ENCODE results near the gene CLEC3B.
"Not testable (repeated sequence)": the region's sequence is repeated elsewhere in the genome, so short reads cannot be mapped to it uniquely, and the experiment has no call there.

The CLEC3B gene

GRCh38 chr3:45026038-45026437 is at the start of gene CLEC3B:
CLEC3B (plus strand) TSS chr3:45026303; CDS start chr3:45026363, 60 bp downstream.
- no peak within 1 kb of the TSS for H3K27ac ChIP-seq
- no peak for DNase-seq (ENCODE audit: low read depth, low spot score)

DNA sequence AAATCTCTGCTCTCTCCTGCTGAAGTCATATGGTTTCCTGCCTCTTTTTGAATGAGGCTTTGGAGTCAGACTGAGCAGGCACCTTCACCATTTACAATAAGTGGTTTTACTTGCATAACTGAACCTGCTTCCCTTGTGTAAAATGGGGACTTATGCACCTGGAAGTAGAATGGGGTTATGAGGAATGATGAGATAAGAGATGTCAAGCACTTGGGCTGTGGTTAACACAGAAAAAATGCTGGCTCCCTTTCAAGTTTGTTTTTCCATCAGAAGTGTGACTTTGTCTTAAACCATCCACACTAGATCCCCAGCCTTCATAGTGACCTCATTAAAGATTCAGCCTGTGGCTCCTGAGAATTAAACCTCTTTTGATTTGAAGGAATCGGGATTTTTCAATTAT is 44.9 kb upstream of the CLEC3B start:
- DNase-seq (ENCODE audit: low read depth, low spot score) = no peak
- H3K27ac ChIP-seq = peak overlapping the region; percentile 12

GRCh38 chr3:44981751-44982150 is 44.4 kb upstream of the CLEC3B start:
- DNase-seq (ENCODE audit: low read depth, low spot score) = no peak
- H3K27ac ChIP-seq = peak overlapping the region; percentile 12

- peak overlapping the region; percentile 78 for H3K27ac ChIP-seq
These were observed 43.3 kb upstream of the CLEC3B start for GRCh38 chr3:44982817-44983216.

DNA sequence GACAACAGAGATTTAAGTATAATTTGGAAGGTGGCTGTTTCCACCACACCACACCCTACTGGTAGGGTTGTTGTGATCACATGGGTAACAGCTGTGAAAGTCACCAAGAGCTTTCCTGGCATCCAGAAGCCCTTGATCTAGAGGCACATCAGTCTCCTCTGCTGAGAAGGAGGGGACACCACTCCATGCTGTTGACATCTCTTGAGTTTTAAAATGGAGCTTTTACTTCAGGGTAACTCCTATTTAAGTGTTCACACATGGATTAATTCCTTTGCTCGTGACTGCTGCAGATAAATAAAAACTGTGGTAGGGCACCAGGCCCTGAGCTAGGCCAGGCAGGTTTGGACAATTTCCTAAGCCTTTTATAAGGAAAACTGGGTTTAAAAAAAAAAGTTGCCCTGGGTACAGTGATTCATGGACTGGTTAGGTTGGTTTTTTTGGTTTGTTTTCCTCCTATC is 42.6 kb upstream of the CLEC3B start:
- peak; percentile 61 for DNase-seq (ENCODE audit: low read depth, low spot score)
- H3K27ac ChIP-seq = peak overlapping the region; percentile 78

More at GRCh38 chr3:44982817-44983216, 43.3 kb upstream of the CLEC3B start:
- DNase-seq (ENCODE audit: low read depth, low spot score) = no peak

DNA sequence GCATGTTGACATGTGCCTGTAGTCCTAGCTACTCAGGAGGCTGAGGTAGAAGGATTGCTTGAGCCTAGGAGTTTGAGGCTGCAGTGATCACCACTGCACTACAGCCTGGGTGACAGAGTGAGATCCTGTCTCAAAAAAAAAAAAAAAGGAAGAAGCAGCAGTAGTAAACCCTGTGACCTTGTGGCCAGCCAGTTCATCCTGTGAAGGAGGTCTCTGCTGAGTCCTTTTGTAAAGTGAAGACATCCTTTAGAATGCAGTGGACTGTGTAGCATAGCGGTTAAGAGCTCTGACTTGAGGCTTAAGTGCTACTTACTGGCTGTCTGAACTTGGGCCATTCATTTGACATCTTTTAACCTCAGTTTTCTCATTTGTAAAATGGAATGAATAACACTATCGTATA is 41.8 kb upstream of the CLEC3B start:
- peak overlapping the region; percentile 78 for H3K27ac ChIP-seq
- no peak for DNase-seq (ENCODE audit: low read depth, low spot score)

GRCh38 chr3:44986330-44986729 is 39.8 kb upstream of the CLEC3B start:
- not testable (repeated sequence) for H3K27ac ChIP-seq; DNase-seq (ENCODE audit: low read depth, low spot score)

DNA sequence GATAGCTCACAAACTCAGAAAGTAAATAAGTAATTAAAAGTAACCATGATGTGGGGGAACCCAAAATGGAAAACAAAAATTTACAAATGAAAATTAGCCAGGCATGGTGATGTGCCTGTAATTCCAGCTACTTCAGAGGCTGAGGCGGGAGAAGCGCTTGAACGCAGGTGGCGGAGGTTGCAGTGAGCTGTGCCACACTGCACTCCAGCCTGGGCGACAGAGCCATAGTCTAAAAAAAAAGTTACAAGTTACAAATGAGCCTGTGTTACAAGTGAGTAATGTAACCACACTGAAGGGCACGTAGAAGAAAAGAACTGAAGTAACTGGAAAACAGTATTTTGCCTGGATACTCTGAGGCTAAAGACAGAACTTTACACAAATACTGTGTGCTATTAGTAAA is 38.8 kb upstream of the CLEC3B start:
- no peak overlapping the region for H3K27ac ChIP-seq
- no peak for DNase-seq (ENCODE audit: low read depth, low spot score)

DNA sequence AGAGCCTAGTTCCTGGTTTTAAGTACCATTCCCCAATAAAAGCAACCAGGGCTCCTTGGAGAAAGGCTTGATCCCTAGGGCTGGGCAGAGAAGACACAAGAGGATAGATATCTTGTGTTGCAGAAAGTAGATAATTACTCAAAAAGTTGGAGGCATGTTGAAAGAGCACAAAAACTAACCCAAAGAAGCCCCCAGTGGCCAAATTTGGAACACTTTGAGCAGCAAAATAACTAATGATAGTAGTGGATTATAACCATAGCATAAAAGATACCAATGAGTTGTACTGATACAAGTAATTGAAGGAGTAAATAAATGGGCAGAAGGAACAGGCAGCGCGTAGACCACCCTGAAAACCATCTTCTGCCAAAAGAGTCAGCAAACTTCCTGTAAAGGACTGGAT is 38.0 kb upstream of the CLEC3B start:
- no peak for DNase-seq (ENCODE audit: low read depth, low spot score)
- no peak overlapping the region for H3K27ac ChIP-seq

GRCh38 chr3:44989141-44989540 is 37.0 kb upstream of the CLEC3B start:
- no peak overlapping the region for H3K27ac ChIP-seq
- DNase-seq (ENCODE audit: low read depth, low spot score) = no peak

DNA sequence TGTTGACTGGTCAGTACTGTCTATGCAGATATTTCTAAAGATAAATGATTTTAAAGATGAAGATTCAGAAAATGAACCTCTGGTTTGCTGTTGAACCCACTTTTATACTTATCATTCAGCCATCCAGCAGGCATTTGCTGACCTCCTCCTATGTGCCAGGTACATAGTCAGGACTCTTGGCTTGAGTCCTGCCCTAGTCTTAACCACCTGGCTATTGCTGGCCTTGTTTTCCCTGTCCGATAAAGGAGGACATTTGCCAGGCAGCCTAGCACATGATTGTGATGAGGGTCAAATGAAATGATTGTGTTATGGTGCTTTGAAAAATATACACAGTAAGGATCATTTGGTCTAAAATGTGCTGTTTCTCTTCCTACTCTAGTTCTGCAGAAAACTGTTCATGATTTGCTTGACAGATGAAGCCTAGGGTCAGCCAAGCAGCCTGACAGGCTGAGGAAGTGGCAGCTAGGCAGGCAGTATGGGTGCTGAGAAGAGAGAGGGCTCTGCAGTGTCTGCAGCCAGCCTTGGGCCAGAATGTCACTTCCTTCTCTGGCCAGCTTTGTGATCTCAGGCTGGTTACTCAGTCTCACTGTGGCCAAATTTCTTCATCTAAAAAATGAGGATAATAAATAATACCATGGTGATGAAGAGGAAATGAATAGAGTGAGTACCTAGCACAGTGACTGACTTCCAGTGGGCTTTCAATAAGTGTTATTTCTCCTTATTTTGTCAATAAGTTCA is 36.3 kb upstream of the CLEC3B start:
- no peak overlapping the region for H3K27ac ChIP-seq

GRCh38 chr3:44991326-44991725 is 34.8 kb upstream of the CLEC3B start:
- H3K27ac ChIP-seq = no peak overlapping the region
- DNase-seq (ENCODE audit: low read depth, low spot score) = no peak

More for the DNA sequence above, 36.3 kb upstream of the CLEC3B start:
- DNase-seq (ENCODE audit: low read depth, low spot score) = no peak

DNA sequence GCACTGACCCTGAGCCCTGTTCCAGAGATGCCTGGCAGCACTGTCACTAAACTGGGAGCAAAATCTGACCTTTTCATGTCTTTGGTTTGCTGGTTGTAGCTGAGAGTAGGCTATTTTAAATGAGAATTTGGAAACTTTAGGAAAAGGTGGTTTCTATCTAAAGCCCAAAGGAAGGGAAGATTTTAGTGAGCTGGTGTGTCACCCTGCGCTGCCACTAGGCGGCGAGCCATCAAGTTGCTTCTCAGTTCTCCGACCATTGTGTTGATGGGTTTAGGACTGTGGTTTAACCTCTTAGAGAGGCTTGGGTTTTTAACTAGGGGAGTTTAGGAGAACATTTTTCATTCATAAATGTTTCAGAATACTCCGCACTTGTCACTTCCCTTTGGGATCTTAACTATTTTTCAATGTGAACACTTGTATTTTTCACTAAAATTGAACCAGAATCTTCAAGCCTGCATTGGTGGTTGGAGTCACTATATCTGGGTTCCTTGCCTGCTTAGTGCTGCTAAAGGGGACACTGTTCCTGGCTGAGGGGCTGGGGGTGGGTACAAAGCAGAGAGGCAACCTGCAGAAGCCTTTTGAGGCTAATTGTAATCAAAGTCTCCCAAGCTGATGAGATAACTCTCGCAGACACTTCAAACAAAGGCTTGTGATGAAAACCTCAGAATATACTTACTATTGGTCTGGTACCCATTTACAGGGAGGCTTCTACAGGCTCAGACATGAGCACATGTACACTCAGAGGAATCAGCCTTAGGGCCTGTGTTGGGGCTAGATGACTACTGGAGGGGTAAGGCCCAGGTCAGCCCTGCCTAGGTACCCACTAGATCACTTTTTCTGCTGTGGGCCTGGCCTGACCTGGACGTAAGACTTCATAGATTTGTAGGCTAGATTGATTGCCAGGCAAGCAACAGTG is 33.3 kb upstream of the CLEC3B start:
- DNase-seq (ENCODE audit: low read depth, low spot score) = peak; percentile 92
- peak overlapping the region; percentile 83 for H3K27ac ChIP-seq

DNA sequence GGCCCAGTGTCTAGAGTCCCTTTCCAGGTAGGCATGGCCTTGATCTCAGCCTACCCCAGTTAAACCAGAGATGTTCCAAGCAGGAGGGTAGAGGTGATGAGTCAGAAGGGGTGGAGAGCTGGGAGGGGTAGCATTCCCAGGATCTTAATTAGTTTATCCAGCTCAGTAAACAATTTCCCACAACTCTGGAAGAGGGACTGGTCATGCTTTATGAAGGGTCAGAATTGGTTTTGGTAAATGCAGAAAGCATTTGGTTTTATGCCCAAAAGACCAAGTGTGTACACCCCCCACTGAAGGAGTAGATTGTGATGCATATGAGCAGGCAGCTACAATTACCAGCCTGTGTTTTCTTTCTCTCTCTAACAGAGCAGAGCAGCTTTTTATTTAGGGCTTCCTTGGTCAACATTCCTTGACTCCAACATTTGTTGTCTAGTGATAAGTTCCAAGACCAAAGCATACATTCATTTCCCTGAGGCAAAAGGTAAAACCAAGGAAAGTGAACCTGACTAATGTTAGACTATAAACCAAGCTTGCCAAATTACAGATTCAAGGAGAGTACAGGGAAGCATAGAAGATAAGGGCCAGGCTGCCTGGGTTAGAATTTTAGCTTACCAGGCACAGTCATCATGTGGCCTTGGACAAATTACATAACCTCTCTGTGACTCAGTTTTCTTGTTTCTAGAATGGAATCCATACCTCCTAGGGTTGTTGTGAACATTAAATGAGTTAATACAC is 32.5 kb upstream of the CLEC3B start:
- peak overlapping the region; percentile 83 for H3K27ac ChIP-seq
- peak; percentile 64 for DNase-seq (ENCODE audit: low read depth, low spot score)

GRCh38 chr3:44995142-44995770 is 30.8 kb upstream of the CLEC3B start:
- DNase-seq (ENCODE audit: low read depth, low spot score) = no peak
- H3K27ac ChIP-seq = no peak overlapping the region

DNA sequence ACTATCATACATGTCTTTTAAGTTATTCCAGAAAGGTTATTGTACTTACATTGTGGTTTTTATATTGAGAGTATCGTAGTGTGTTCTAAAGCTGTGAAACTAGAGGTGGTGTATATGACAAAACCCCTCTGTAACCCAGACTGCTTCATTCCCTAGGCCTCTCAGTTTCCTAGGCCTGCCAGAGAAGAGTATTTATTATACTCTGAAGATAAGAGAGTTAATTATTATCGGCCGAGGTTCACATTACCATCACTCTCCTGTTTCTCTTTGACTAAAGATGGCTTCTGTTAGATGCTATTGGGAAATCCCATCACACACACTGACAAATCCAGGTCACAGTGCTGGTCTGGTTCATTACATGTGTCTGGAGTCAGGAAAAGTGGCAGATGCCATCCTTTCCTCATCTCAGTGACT is 29.5 kb upstream of the CLEC3B start:
- H3K27ac ChIP-seq = no peak overlapping the region
- DNase-seq (ENCODE audit: low read depth, low spot score) = no peak

DNA sequence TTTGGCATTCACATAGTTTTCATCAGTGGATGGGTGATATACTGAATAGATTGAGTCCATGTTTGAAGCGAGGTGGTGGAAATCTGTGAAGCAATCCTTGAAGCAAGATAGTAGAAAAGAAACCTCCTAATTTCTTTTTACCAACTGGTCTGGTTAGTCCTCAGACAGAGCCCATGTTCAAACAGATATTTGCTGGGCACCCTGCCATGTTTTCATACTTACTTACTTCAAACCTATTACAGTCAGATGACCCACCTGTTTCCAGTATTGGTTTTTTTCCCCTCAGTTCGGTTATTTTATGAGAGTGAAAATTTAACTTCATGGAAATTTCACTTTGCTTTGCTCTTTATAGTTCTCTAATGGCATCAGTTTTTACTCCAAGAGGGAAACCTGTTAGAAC is 26.3 kb upstream of the CLEC3B start:
- DNase-seq (ENCODE audit: low read depth, low spot score) = no peak
- H3K27ac ChIP-seq = no peak overlapping the region

GRCh38 chr3:45000823-45001222 is 25.3 kb upstream of the CLEC3B start:
- DNase-seq (ENCODE audit: low read depth, low spot score) = no peak
- no peak overlapping the region for H3K27ac ChIP-seq

GRCh38 chr3:45001738-45002137 is 24.4 kb upstream of the CLEC3B start:
- no peak overlapping the region for H3K27ac ChIP-seq
- DNase-seq (ENCODE audit: low read depth, low spot score) = no peak

DNA sequence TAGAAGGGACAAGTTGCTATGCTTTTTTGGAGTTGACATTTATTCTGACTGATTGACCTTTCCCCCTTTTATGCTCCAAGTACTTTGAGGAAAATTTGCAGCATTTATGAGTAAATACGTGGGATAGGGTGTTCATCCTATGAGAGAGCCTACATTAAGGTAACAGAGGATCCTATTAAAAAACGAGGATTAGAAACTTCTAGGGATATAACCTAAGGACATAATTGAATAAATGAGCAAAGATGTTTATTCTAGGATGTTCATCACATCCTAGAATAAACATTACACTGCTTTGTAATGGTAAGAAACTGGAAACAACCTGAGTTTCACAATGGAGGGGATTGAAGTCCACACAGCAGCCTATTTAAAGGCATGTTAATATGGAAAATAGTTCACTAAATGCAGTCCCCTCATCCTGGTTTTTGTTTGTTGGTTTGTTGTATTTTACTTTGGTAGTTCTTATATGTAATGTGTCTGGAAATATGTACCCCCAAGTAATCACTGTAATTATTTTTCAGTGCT is 23.9 kb upstream of the CLEC3B start:
- no peak for DNase-seq (ENCODE audit: low read depth, low spot score)
- H3K27ac ChIP-seq = no peak overlapping the region
